Endothelial cell of umbilical vein (primary cell): Measurements from ENCODE around the gene C1orf174.

Experiments
- MYC ChIP-seq: IDR thresholded peaks from one replicate; pipeline ENCODE4 v1.6.1; 2011; ENCODE audit warnings: mild to moderate bottlenecking, low read depth, low read length
- POLR2A ChIP-seq: IDR thresholded peaks from 2 replicates; pipeline ENCODE4 v1.6.1; 2012; ENCODE audit warnings: low read depth, mild to moderate bottlenecking, control low read depth, low read length
- TF ChIP-seq, protein P1 (sequence below), 2 donors: IDR thresholded peaks; 1 replicate in 1 of 2; 2 replicates in 1 of 2; pipeline ENCODE4 v1.5.1; 2011; ENCODE audit warnings: low read length in 2 of 2, mild to moderate bottlenecking in 2 of 2, moderate library complexity in 2 of 2, control low read depth in 1 of 2, inconsistent platforms in 1 of 2, low read depth in 1 of 2; ENCODE audit not compliant: insufficient read depth in 1 of 2; ENCODE audit errors: extremely low read depth in 1 of 2
- TF ChIP-seq, protein P2 (sequence below): IDR thresholded peaks from 2 replicates; pipeline ENCODE4 v1.6.1; 2011; ENCODE audit not compliant: insufficient read depth, insufficient read length

DNA sequence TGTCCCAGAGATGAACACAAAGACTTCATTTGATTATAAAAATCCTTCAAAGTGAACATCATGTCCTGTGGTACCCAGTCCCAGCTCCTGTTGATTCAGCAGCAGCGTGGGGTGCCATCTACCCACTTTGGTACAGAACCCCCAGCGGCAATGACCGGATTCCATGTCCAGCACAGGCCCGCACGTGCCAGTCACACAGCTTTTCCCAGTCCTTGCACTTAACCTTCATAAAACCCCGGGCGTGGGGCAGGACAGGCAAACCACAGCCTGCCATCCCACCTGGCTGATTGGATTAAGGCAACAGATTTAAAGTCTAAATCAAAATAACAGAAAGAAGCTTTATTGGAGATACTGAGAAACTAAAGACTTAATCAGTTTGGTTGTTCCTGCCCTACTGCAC lies 58.6 kb downstream of the C1orf174 start:
- no peak for TF ChIP-seq POLR2A
- TF ChIP-seq, protein P1, sequence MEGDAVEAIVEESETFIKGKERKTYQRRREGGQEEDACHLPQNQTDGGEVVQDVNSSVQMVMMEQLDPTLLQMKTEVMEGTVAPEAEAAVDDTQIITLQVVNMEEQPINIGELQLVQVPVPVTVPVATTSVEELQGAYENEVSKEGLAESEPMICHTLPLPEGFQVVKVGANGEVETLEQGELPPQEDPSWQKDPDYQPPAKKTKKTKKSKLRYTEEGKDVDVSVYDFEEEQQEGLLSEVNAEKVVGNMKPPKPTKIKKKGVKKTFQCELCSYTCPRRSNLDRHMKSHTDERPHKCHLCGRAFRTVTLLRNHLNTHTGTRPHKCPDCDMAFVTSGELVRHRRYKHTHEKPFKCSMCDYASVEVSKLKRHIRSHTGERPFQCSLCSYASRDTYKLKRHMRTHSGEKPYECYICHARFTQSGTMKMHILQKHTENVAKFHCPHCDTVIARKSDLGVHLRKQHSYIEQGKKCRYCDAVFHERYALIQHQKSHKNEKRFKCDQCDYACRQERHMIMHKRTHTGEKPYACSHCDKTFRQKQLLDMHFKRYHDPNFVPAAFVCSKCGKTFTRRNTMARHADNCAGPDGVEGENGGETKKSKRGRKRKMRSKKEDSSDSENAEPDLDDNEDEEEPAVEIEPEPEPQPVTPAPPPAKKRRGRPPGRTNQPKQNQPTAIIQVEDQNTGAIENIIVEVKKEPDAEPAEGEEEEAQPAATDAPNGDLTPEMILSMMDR (IDR thresholded peaks at IDR 0.05; ENCODE audit: extremely low read depth in 1 of 2, insufficient read depth in 1 of 2, low read depth in 1 of 2, low read length in 2 of 2), result no peak
- TF ChIP-seq, protein P2, sequence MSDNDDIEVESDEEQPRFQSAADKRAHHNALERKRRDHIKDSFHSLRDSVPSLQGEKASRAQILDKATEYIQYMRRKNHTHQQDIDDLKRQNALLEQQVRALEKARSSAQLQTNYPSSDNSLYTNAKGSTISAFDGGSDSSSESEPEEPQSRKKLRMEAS, result no peak
- no peak for TF ChIP-seq MYC
